ENCODE measurements around the gene ETNK2. TPM values are rescaled to one million over a fixed set of nuclear protein-coding genes. Genes with fewer than 3 reads are reported as not detected.

Gene ETNK2
- total and polyA plus RNA-seq, 7 donors: 0.46 to 10.5 (median 6.6) TPM

- Histone ChIP-seq H3K4me1 (peaks cover 0 to 64% (median 54%) of the 10 kb centered on the region in 4 donors), H3K4me3 (no peak overlapping the region), H3K9me3 (no peaks in the 10 kb centered on the region), H3K36me3 (no peaks in the 10 kb centered on the region), H3K27me3 (no peaks in the 10 kb centered on the region), H3K27ac (peak overlapping the region in 2 of 4 donors; percentile 2 to 23)
- TF ChIP-seq EP300 (IDR thresholded peaks at IDR 0.05): no peak
- TF ChIP-seq POLR2A (IDR thresholded peaks at IDR 0.05): no peak
- TF ChIP-seq POLR2AphosphoS5 (IDR thresholded peaks at IDR 0.05): no peak
- no peak for TF ChIP-seq CTCF (IDR thresholded peaks at IDR 0.05)
- intact Hi-C loops (cut with DNase I): no loop called here
- DNase-seq: no peak
- 74 to 78% methylated on average over 15 of the region's 15 CpGs for WGBS, 2 donors
Observed at GRCh38 chr1:204094856-204095634, 56.8 kb downstream of the ETNK2 start.

GRCh38 chr1:204094313-204094729 lies 57.5 kb downstream of the ETNK2 start:
- no peaks in the 10 kb centered on the region for H3K36me3 ChIP-seq
- H3K4me3 ChIP-seq: no peak overlapping the region
- no peaks in the 10 kb centered on the region for H3K27me3 ChIP-seq
- no peaks in the 10 kb centered on the region for H3K9me3 ChIP-seq
- no peak for TF ChIP-seq CTCF (IDR thresholded peaks at IDR 0.05)
- no peak for TF ChIP-seq POLR2AphosphoS5 (IDR thresholded peaks at IDR 0.05)
- no peak for TF ChIP-seq EP300 (IDR thresholded peaks at IDR 0.05)
- TF ChIP-seq POLR2A (IDR thresholded peaks at IDR 0.05): no peak
- peaks cover 0 to 65% (median 62%) of the 10 kb centered on the region in 4 donors for H3K4me1 ChIP-seq
- H3K27ac ChIP-seq: no peak overlapping the region
- intact Hi-C loops (cut with DNase I): no loop called here
- no peak for DNase-seq
- WGBS, 2 donors: 69 to 78% methylated on average over 6 of the region's 6 CpGs

GRCh38 chr1:204093781-204094180 lies 58.1 kb downstream of the ETNK2 start:
- TF ChIP-seq POLR2AphosphoS5 (IDR thresholded peaks at IDR 0.05): no peak
- no peak for TF ChIP-seq CTCF (IDR thresholded peaks at IDR 0.05)
- no peak for TF ChIP-seq EP300 (IDR thresholded peaks at IDR 0.05)
- no peak for TF ChIP-seq POLR2A (IDR thresholded peaks at IDR 0.05)
- Histone ChIP-seq H3K4me3 (no peak overlapping the region), H3K36me3 (no peaks in the 10 kb centered on the region), H3K4me1 (peaks cover 0 to 69% (median 66%) of the 10 kb centered on the region in 4 donors), H3K9me3 (no peaks in the 10 kb centered on the region), H3K27me3 (no peaks in the 10 kb centered on the region), H3K27ac (peak overlapping the region in 1 of 4 donors; percentile 6)
- DNase-seq: no peak
- WGBS, 2 donors: 68 to 77% methylated on average over 2 of the region's 2 CpGs
- intact Hi-C loops (cut with DNase I): no loop called here

GRCh38 chr1:204093421-204093717 lies 58.5 kb downstream of the ETNK2 start:
- DNase-seq: no peak
- WGBS, 2 donors: 15 to 52% methylated on average over 4 of the region's 4 CpGs
- H3K36me3 ChIP-seq: no peaks in the 10 kb centered on the region
- intact Hi-C loops (cut with DNase I): no loop called here
- no peak overlapping the region for H3K4me3 ChIP-seq
- H3K27me3 ChIP-seq: no peaks in the 10 kb centered on the region
- no peaks in the 10 kb centered on the region for H3K9me3 ChIP-seq
- H3K4me1 ChIP-seq: peaks cover 0 to 73% (median 70%) of the 10 kb centered on the region in 4 donors
- no peak for TF ChIP-seq POLR2A (IDR thresholded peaks at IDR 0.05)
- peak overlapping the region in 2 of 4 donors; percentile 6 to 22 for H3K27ac ChIP-seq

- TF ChIP-seq POLR2A (IDR thresholded peaks at IDR 0.05) (no peak), EP300 (IDR thresholded peaks at IDR 0.05) (no peak), CTCF (IDR thresholded peaks at IDR 0.05) (no peak), POLR2AphosphoS5 (IDR thresholded peaks at IDR 0.05) (no peak)
- peak overlapping the region; percentile 1 to 22 (median 8) for H3K27ac ChIP-seq
Observed at GRCh38 chr1:204092632-204093420, 59.0 kb downstream of the ETNK2 start.

More at GRCh38 chr1:204092632-204093420, 59.0 kb downstream of the ETNK2 start:
- Histone ChIP-seq H3K27me3 (no peaks in the 10 kb centered on the region), H3K4me1 (peaks cover 0 to 78% (median 75%) of the 10 kb centered on the region in 4 donors), H3K36me3 (no peaks in the 10 kb centered on the region), H3K9me3 (no peaks in the 10 kb centered on the region), H3K4me3 (no peak overlapping the region)
- WGBS, 2 donors: 40 to 73% methylated on average over 12 of the region's 12 CpGs
- intact Hi-C loops (cut with DNase I): no loop called here
- no peak for DNase-seq

Measured in sigmoid colon (tissue), 7 donors.